OCI-LY1 (cell line): ENCODE results near the gene ZNF524.

Experiments used
- EZH2 ChIP-seq: fragments of 200-600 bp; sonication (generic), shearing (Covaris generic); IDR thresholded peaks from 2 replicates; pipeline ENCODE4 v1.8.0; 2017; ENCODE audit warnings: borderline replicate concordance, mixed run types, mild to moderate bottlenecking, antibody characterized with exemption, low read length, moderate library complexity, mixed read lengths
- TF ChIP-seq, protein P1 (sequence below): fragments of 200-600 bp; sonication (generic), shearing (Covaris generic); IDR thresholded peaks from 2 replicates; pipeline ENCODE4 v1.5.1; 2017; ENCODE audit warnings: mild to moderate bottlenecking, antibody characterized with exemption, low read length, moderate library complexity, mixed read lengths

DNA sequence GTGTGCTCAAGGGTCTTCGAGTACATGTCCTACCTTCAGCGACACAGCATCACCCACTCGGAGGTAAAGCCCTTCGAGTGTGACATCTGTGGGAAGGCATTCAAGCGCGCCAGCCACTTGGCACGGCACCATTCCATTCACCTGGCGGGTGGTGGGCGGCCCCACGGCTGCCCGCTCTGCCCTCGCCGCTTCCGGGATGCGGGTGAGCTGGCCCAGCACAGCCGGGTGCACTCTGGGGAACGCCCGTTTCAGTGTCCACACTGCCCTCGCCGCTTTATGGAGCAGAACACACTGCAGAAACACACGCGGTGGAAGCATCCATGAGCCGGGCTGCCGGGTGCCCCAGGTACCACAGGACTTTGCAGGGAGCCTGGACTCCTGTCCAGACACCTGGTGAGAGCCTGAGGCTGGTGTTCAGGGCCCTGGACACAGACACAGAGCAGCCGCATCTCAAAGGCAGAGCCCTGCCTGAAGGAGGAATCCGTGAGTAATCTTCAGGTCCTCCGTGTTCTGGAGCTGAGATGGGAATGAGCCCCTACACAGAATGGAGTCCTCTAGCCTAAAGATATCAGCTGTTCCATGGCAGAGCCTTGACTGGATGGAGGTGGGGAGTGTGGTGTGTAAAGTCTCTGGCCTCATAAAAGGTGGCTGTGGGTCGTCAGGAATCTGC lies 44.9 kb downstream of the ZNF524 start:
- TF ChIP-seq, protein P1, sequence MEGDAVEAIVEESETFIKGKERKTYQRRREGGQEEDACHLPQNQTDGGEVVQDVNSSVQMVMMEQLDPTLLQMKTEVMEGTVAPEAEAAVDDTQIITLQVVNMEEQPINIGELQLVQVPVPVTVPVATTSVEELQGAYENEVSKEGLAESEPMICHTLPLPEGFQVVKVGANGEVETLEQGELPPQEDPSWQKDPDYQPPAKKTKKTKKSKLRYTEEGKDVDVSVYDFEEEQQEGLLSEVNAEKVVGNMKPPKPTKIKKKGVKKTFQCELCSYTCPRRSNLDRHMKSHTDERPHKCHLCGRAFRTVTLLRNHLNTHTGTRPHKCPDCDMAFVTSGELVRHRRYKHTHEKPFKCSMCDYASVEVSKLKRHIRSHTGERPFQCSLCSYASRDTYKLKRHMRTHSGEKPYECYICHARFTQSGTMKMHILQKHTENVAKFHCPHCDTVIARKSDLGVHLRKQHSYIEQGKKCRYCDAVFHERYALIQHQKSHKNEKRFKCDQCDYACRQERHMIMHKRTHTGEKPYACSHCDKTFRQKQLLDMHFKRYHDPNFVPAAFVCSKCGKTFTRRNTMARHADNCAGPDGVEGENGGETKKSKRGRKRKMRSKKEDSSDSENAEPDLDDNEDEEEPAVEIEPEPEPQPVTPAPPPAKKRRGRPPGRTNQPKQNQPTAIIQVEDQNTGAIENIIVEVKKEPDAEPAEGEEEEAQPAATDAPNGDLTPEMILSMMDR = no peak
- TF ChIP-seq EZH2 = no peak
